ENCODE measurements around the gene PSD2. TPM values are rescaled to one million over a fixed set of nuclear protein-coding genes. Genes with fewer than 3 reads are reported as not detected.
"Not testable (repeated sequence)": the region's sequence is repeated elsewhere in the genome, so short reads cannot be mapped to it uniquely, and the experiment has no call there.

The PSD2 gene
- total RNA-seq, 1 donor from 2014 or later, result not detected

GRCh38 chr5:139789845-139790189 is 5.8 kb upstream of the PSD2 start:
- Histone ChIP-seq H3K36me3 (no peaks in the 10 kb centered on the region), H3K9me3 (no peaks in the 10 kb centered on the region), H3K4me1 (peaks cover 4% of the 10 kb centered on the region), H3K27me3 (peaks cover 26% of the 10 kb centered on the region), H3K4me3 (no peak overlapping the region), H3K27ac (no peak overlapping the region)
- TF ChIP-seq, protein P1, sequence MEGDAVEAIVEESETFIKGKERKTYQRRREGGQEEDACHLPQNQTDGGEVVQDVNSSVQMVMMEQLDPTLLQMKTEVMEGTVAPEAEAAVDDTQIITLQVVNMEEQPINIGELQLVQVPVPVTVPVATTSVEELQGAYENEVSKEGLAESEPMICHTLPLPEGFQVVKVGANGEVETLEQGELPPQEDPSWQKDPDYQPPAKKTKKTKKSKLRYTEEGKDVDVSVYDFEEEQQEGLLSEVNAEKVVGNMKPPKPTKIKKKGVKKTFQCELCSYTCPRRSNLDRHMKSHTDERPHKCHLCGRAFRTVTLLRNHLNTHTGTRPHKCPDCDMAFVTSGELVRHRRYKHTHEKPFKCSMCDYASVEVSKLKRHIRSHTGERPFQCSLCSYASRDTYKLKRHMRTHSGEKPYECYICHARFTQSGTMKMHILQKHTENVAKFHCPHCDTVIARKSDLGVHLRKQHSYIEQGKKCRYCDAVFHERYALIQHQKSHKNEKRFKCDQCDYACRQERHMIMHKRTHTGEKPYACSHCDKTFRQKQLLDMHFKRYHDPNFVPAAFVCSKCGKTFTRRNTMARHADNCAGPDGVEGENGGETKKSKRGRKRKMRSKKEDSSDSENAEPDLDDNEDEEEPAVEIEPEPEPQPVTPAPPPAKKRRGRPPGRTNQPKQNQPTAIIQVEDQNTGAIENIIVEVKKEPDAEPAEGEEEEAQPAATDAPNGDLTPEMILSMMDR (IDR thresholded peaks at IDR 0.05), result no peak
- DNase-seq (no peak), ATAC-seq (no peak)
- intact Hi-C loops (cut with DNase I), result loop anchor here (2.0 to 5.0 kb wide), 2 partner anchors 77 to 179 kb away; no protein-coding TSS in a partner anchor

- no peak overlapping the region for H3K27ac ChIP-seq
- TF ChIP-seq, protein P1 (IDR thresholded peaks at IDR 0.05), result no peak
- no peak overlapping the region for H3K4me3 ChIP-seq
- H3K9me3 ChIP-seq, result no peaks in the 10 kb centered on the region
- DNase-seq, result no peak
- H3K27me3 ChIP-seq, result peaks cover 34% of the 10 kb centered on the region
- no peaks in the 10 kb centered on the region for H3K36me3 ChIP-seq
- ATAC-seq, result no peak
- H3K4me1 ChIP-seq, result peaks cover 12% of the 10 kb centered on the region
- intact Hi-C loops (cut with DNase I), result no loop called here
Observed at GRCh38 chr5:139792218-139792617, 3.4 kb upstream of the PSD2 start.

DNA sequence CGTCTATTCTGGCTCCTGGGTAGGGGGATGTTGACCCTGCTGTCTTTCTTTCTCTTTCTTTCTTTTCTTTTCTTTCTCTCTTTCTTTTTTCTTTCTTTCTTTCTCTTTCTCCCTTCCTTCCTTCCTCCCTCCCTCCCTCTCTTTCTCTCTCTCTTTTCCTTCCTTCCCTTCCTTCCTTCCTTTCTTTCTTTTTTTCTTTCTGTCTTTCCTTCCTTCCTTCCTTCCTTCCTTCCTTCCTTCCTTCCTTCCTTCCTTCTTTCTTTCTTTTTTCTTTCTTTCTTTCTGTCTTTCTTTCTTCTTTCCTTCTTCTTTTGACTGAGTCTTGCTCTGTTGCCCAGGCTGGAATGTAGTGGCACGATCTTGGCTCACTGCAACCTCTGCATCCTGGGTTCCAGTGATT is 3.0 kb upstream of the PSD2 start:
- H3K27ac ChIP-seq; ATAC-seq; intact Hi-C loops (cut with DNase I); DNase-seq; H3K9me3 ChIP-seq; H3K36me3 ChIP-seq; H3K4me3 ChIP-seq: not testable (repeated sequence)
- H3K4me1 ChIP-seq, result peaks cover 11% of the 10 kb centered on the region
- H3K27me3 ChIP-seq, result peaks cover 38% of the 10 kb centered on the region

GRCh38 chr5:139794067-139794846 is 1.4 kb upstream of the PSD2 start:
- intact Hi-C loops (cut with DNase I), result no loop called here

GRCh38 chr5:139796061-139796806 is 626 bp downstream of the PSD2 start:
- Histone ChIP-seq H3K4me3 (no peak overlapping the region), H3K36me3 (no peaks in the 10 kb centered on the region), H3K27ac (no peak overlapping the region), H3K4me1 (peaks cover 13% of the 10 kb centered on the region), H3K27me3 (peaks cover 46% of the 10 kb centered on the region), H3K9me3 (no peaks in the 10 kb centered on the region)
- TF ChIP-seq, protein P1 (IDR thresholded peaks at IDR 0.05), result no peak
- ATAC-seq (no peak), DNase-seq (no peak)
- intact Hi-C loops (cut with DNase I), result no loop called here

More at GRCh38 chr5:139794067-139794846, 1.4 kb upstream of the PSD2 start:
- Histone ChIP-seq H3K9me3 (no peaks in the 10 kb centered on the region), H3K27ac (no peak overlapping the region), H3K27me3 (peaks cover 46% of the 10 kb centered on the region), H3K4me3 (no peak overlapping the region), H3K4me1 (peaks cover 8% of the 10 kb centered on the region), H3K36me3 (no peaks in the 10 kb centered on the region)
- TF ChIP-seq, protein P1 (IDR thresholded peaks at IDR 0.05), result no peak
- ATAC-seq, result no peak
- DNase-seq, result no peak

GRCh38 chr5:139797335-139797734 is 1.7 kb downstream of the PSD2 start:
- intact Hi-C loops (cut with DNase I), result no loop called here
- Histone ChIP-seq H3K9me3 (no peaks in the 10 kb centered on the region), H3K36me3 (no peaks in the 10 kb centered on the region), H3K27me3 (peaks cover 46% of the 10 kb centered on the region), H3K4me1 (peaks cover 13% of the 10 kb centered on the region), H3K4me3 (no peak overlapping the region), H3K27ac (no peak overlapping the region)
- ATAC-seq, result no peak
- TF ChIP-seq, protein P1 (IDR thresholded peaks at IDR 0.05), result no peak
- DNase-seq, result no peak
